ENCODE data around the gene FBXL20.

FBXL20 gene

DNA sequence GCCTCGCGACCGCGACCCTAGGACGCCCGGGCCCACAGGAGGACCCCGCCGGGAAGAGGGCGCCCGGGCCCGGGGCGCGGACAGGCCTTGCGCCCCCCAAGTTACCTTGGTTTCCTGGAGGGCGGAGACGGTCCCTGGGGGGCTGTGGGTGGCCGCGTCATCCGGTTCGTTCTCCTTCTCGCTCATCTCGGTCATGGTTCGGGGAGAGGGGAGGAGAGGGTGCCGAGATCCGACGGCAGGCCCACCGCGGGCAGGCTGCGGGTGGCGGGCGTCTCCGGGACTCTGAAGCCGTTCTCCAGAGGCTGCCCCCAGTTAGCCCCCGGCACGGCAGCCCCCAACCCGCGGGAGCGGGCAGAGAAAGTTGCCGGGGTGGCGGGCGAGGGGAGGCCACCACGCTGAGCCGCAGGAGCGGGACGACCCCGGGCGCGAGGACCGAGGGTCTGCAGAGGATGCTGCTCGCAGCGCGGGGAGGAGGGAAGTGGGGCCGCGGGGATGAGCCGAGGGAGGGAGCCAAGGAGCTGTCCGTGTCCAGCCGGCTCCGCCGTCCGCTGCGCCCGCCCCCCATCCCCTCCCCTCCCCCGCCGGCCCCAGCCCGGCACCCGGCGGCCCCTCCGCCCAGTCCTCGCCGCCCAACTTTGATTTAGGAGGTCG is 176.0 kb downstream of the FBXL20 start, which contains the start of gene STAC2:
STAC2 (minus strand) TSS at position 638 of the 651 bp plus-strand sequence; CDS start at position 195, 443 bp downstream.
- no peak for DNase-seq (ENCODE audit: low read depth in 2 of 2)

DNA sequence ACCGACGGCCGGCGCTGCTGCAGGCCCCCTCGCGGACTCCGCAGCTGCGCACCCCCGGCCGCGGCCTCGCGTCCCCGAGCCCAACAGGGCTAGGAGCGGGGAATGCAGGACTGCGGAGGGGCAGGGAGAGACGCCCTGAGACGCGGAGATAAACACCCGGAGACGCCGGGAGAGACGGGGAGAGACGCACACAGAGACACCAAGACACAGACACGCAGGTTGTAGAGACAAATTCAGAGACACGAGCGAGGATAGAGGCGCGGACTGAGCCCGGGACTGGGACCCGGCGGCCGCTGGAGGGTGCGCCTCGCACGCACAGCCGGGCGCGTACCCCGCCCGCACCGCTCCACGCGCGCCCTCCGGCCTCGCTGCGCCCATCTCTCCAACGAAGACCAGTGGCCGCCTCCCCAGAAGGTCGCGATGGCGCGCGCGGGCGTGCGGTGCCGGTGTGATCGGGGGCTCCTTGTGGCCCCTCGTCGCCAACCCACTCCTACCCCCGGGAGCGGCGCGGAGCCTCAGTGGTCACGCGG is 176.6 kb downstream of the FBXL20 start:
- no peak for DNase-seq (ENCODE audit: low read depth in 2 of 2)

DNA sequence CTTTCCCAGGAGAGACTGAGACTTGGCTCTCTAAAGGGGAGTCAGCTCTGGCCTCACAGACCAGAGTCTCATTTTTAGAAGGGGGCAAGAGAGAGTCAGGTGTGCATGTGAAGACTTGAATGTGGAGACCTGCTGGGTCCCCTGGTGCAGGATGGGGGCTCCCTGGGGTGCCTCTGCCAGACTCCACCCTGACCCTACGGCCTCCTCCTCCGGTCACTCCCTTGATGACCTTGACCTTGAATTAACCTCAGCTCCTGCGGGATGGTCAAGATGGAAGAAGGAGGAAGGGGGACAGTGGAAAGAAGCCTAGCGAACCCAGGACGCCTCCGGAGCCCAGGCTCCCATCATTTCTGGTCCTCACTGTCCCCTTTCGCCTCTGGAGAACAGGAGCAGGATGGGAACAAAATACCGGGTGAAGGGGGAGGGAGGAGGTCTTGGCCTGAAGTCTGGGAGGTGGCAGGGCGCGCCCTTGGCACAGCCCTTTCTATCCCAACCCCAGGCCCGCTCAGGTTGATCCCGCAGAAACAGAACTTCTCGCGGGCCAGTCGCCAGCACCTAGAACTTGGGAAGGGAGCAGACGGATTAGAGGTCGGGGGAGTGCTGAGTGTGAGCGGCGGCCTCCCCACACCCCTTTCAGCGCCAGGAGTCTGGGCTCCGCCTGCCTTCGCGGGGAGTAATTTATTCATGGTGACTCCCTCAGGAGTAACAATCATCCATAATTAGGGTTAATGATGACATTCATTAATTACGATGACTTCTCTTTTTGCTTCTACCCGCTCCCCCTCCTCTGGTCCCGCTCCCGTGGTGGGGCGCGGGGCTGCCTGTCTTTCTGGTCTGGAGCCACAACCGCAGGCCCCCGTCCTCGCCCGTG is 177.3 kb downstream of the FBXL20 start:
- no peak for DNase-seq (ENCODE audit: low read depth in 2 of 2)

DNA sequence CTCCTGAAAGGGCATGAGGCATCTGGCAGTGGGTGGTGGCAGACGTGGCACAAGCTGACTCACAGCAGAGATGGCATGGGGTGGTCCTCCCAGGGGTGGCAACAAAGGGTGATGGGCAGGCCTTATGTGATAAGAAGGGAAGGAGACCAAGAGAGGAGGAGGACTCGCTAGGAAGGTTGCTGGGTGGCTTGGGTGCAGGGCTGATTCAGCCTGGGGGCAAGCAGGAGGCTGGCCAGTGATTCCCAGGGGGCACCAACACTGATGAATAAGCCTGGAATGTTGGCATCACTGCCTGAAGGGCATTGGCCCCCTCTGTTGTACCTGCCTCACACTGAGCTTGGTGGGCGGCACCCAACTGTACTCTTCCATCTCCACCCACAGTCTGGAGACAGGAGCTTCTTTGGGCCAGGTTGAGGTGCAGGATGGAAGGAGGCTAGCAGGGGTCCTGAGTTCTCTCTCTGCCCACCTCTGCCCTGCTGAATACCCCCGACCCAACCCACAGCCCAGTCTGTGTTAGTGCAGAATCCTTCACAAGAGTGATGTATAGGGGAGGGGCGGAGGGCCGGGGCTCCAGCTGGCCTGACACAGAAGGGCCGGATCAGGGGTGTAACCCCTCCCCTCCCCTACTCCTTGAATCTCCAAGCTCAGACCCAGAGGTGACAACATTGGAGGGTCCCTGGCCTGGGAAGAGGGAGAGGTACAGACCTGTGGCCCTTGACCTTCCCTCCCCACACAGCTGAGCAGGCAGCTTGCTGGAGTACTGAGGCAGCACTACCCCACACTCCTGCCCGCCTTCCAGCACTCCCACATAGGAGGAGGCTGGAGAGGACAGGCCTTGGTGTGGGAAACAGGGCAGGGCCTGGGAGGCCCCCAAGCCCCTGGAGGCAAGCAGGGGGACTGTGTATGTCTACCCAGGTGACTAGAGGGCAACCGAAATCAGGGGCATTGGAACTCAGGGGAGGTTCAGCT is 178.3 kb downstream of the FBXL20 start:
- no peak for DNase-seq (ENCODE audit: low read depth in 2 of 2)

DNA sequence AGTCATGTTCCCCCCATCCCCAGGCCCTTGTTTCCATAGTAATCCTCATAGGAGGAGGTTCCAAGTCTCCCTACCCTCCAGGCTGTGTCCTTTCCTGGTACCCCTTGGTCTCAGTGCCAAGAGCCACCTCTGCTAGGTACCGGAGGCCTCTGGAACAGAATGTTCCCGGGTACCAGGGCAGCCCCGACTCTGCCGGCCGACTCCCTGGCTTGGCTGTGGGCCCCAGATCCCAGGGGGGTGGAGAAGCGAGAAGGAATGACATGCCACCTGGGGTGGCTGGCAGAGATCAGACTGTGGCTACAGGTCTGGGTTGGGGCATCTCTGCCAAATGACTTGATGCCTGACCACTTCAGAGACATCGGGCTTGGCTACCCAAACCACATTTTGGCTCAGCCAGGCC is 179.3 kb downstream of the FBXL20 start:
- DNase-seq (ENCODE audit: low read depth in 2 of 2) = no peak

- no peak for DNase-seq (ENCODE audit: low read depth in 2 of 2)
These were observed 179.9 kb downstream of the FBXL20 start for GRCh38 chr17:39221572-39221971.

DNA sequence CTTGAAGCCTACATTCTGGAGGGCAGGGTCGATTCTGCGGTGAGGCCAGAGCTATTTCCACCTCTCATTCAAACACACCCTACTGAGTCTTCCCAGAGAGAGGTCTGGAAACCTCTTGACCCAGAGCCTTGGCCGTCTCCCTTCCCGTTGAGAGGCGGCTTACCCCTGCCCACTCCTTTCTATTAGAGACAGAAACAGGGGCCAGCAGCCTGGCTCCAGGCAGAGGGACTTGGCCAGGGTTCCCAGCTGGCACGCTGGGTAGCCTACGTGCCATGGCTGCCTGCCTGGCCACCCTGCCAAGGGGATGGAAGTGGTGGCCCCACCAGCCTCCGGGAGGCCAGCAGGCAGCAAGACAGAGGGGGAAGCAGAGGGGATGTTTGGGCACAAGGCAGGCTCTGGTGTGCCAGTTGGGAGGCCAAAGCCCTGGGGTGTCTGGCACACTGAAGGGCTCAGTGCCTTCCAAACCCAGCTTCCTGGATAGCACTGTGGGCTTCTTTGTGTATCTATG is 181.7 kb downstream of the FBXL20 start:
- DNase-seq (ENCODE audit: low read depth in 2 of 2) = no peak

DNA sequence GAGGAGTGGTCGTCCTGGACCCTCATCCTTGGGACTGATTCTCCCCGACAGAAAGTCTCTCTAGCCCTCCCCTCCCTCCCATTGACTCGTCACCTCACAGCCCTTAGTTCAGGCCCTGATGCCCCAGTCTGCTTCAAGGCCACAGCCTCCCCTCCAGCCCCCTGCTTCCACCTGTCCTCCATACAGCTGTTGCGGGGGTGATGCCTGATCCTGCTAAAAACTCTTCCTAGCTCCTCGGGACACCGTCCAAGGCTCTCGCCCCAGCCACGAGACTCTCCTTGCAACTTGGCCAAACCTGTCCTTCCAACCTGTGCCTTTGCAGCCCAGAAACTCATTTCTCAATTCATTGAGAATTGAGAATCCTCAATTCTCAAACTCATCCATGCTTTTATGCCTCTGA is 182.5 kb downstream of the FBXL20 start:
- DNase-seq (ENCODE audit: low read depth in 2 of 2) = no peak

DNA sequence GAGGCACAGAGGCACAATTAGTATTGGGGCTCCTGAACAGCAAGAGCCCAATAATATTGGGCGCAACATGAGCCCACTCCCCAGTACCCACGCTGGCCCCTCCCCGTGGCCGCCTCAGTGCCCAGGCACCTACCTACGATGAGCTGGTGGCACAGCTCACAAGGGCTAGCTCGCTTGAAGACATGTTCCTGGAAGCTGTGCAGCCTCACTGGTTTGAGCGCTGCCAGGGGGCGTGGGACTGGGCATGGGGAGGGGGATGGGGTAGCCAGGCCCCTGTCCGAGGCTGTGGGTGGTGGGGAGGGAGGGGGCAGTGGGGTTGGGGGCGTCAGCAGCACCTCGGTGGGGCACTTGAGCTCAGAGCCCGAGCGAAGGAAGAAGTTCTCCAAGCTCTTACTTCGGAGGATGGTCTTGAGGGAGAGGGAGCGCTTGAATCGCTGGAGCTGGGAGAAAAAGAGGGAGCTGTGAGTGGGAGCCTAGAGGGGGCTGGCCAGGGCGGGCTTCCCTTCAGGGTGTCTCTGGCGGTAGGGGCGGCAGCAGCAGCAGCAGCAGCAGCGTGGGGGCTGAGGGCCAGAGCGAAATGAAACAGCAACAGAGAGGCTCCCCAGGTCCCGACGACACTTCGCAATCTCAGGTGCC is 183.6 kb downstream of the FBXL20 start:
- DNase-seq (ENCODE audit: low read depth in 2 of 2) = no peak

GRCh38 chr17:39213852-39214251 is 187.6 kb downstream of the FBXL20 start:
- no peak for DNase-seq (ENCODE audit: low read depth in 2 of 2)

GRCh38 chr17:39212841-39213480 is 188.5 kb downstream of the FBXL20 start:
- no peak for DNase-seq (ENCODE audit: low read depth in 2 of 2)

DNA sequence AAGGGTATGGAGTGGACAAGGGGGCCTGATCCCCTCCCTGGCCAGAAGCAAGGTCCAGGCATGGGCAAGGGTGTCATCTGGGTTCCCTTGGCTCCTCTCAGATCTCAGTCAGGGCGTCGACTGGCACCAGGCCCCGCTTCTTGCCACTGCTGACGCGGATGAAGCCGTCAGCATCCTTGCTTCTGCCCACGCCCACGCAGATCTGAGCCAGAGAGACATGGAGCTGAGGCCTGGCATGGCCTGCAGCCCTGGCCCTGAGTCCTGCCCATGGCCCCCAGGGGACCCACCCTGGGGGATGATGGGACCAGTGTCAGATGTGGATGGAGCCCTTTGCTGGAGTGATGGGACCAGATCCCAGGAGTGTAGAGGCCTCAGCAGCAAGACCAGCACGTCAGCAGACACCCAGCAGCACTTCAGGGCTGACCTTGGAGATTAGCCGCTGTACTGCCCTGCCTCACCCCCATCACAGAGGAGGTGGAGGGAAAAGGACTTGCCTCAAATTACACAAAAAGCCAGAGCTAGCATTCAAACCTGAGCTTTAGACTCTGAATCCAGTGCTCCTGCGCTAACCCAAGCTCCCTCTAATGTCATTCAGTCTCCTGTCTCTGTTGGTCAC is 189.1 kb downstream of the FBXL20 start:
- DNase-seq (ENCODE audit: low read depth in 2 of 2) = no peak

DNA sequence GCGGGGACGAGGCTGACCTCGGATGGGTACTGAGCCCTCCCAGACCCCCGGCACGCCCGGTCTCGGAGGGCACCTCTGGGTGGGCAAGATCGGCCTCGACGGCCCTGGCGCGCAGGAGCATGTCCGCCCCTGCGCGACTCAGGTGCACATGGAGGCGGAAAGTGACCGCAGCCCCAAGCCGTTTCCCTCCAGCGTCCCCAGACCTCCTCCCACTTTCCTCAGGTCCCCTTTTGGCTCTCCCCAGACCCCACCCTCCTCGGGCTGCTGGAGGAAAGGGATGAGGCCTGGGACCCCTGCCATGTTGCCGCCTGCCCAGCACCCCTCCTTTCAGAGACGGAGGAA is 191.4 kb downstream of the FBXL20 start:
- DNase-seq (ENCODE audit: low read depth in 2 of 2) = no peak

- peak; percentile 52 to 61 for DNase-seq (ENCODE audit: low read depth in 2 of 2)
These were observed 191.9 kb downstream of the FBXL20 start for GRCh38 chr17:39209317-39210092.

DNA sequence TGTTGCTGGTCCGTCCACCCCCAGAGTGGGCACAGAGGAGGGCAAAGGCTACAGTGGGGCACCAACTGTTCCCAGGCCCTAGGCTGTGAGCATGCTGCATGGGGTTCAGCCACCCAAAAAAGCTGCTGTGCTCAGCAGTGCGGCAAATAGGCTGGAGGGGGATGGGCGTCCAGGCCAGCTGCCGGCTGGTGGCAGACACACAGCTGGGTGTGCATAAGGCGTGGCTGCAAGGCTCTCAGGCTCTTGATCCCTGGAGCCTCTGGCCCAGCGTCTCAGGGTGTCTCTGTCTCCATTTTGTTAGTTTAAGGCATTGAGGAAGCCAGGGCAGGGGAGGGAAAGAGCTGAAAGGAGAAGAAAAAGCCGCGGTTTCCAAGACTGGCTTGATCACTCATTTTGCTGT is 192.5 kb downstream of the FBXL20 start:
- DNase-seq (ENCODE audit: low read depth in 2 of 2) = no peak

DNA sequence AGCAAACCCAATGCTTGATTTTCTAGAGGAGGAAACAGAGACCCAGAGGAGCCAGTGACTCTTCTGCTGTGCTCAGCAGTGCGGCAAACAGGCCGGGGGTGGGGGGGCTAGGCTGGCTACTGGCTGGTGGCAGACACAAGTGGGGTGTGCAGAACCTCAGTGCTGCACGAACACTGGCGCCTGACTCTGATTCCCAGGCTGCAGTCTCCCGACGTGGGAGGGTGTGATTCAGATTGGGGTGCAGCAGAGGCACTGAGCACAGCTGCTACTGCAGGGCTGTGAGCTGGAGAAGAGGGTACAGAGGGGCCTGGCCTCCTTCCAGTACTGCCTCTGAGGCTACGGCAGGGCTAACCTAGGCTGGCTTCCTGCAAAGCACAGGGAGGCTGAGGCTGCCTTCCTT is 193.3 kb downstream of the FBXL20 start:
- DNase-seq (ENCODE audit: low read depth in 2 of 2) = no peak

- no peak for DNase-seq (ENCODE audit: low read depth in 2 of 2)
These were observed 196.3 kb downstream of the FBXL20 start for GRCh38 chr17:39205112-39205526.

DNA sequence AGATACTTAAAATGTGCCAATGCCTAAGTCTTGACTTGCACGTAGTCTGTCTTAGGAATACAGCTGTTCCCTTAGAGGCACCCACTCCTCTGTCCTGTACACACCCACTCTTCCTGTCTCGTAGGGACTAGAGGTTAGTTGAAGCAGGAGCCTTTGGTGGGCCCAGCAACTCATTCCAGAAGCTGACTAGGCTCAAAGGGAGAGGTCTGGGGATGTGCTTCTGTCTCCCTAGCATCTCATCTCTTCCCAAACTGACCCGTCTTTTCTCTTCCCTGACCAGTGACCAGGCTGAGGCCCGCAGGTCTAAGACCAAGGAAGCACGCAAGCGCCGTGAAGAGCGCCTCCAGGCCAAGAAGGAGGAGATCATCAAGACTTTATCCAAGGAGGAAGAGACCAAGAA is 197.2 kb downstream of the FBXL20 start:
- no peak for DNase-seq (ENCODE audit: low read depth in 2 of 2)

All from stimulated activated CD4-positive, alpha-beta T cell treated with anti-CD3 and anti-CD28 coated beads, Interleukin-4, amount 100 ng/mL, for 48 hours (primary cell).